Renal pelvis (tissue), 4 donors: ENCODE measurements around the gene CARD10. TPM values are rescaled to one million over a fixed set of nuclear protein-coding genes. Genes with fewer than 3 reads are reported as not detected.
"Not testable (repeated sequence)": the region's sequence is repeated elsewhere in the genome, so short reads cannot be mapped to it uniquely, and the experiment has no call there.

Source experiments
- DNase-seq: peaks from one replicate; pipeline ENCODE4 v3.0.0-alpha.2; 2013
- polyA plus RNA-seq, 3 donors: library from polyadenylated mRNA; unstranded; fragments of 120-200 nt; gene quantifications; one replicate each; pipeline ENCODE4 v1.2.1, GENCODE V29; 2013; ENCODE audit not compliant: insufficient read length in 3 of 3

CARD10 gene
- polyA plus RNA-seq, 3 donors, result 23.4 to 29.4 (median 29.2) TPM

- no peak for DNase-seq
Observed at GRCh38 chr22:37529652-37530345, 10.6 kb upstream of the CARD10 start.

GRCh38 chr22:37527952-37528351, 8.7 kb upstream of the CARD10 start:
- DNase-seq, result not testable (repeated sequence)

GRCh38 chr22:37527081-37527752, 8.0 kb upstream of the CARD10 start:
- DNase-seq, result not testable (repeated sequence)

- DNase-seq, result no peak
Observed at GRCh38 chr22:37526376-37526775, 7.2 kb upstream of the CARD10 start.

GRCh38 chr22:37525746-37526350, 6.6 kb upstream of the CARD10 start:
- no peak for DNase-seq

- DNase-seq, result no peak
Observed at GRCh38 chr22:37525073-37525745, 6.0 kb upstream of the CARD10 start.

GRCh38 chr22:37522482-37522881, 3.3 kb upstream of the CARD10 start:
- no peak for DNase-seq

GRCh38 chr22:37521236-37521739, 2.1 kb upstream of the CARD10 start:
- no peak for DNase-seq

- DNase-seq, result no peak
Observed at GRCh38 chr22:37520776-37521191, 1.6 kb upstream of the CARD10 start.

GRCh38 chr22:37518509-37519267, 527 bp downstream of the CARD10 start:
- DNase-seq, result no peak

- no peak for DNase-seq
Observed at GRCh38 chr22:37517826-37518450, 1.3 kb downstream of the CARD10 start.

- DNase-seq, result no peak
Observed at GRCh38 chr22:37516456-37516855, 2.8 kb downstream of the CARD10 start.

- DNase-seq, result no peak
Observed at GRCh38 chr22:37515901-37516300, 3.3 kb downstream of the CARD10 start.

- DNase-seq, result no peak
Observed at GRCh38 chr22:37514526-37515051, 4.6 kb downstream of the CARD10 start.

- no peak for DNase-seq
Observed at GRCh38 chr22:37511395-37512104, 7.7 kb downstream of the CARD10 start.

- no peak for DNase-seq
Observed at GRCh38 chr22:37510091-37510490, 9.1 kb downstream of the CARD10 start.

GRCh38 chr22:37509059-37509860, 10.0 kb downstream of the CARD10 start:
- DNase-seq, result no peak

- no peak for DNase-seq
Observed at GRCh38 chr22:37508431-37508992, 10.7 kb downstream of the CARD10 start.

- DNase-seq, result no peak
Observed at GRCh38 chr22:37507731-37508130, 11.5 kb downstream of the CARD10 start.
